HG02943 (cell line): ENCODE measurements around the gene LRRC39.

ENCODE experiments used
- ATAC-seq: cut with Tn5 transposase; IDR thresholded peaks from one replicate; pipeline ENCODE4 v1.9.1; 2021; ENCODE audit warnings: mild to moderate bottlenecking, low read depth, moderate library complexity; ENCODE audit not compliant: unreplicated experiment

Gene LRRC39

GRCh38 chr1:100152271-100152670 lies 25.8 kb downstream of the LRRC39 start:
- no peak for ATAC-seq

GRCh38 chr1:100151679-100152078 lies 26.4 kb downstream of the LRRC39 start:
- no peak for ATAC-seq

GRCh38 chr1:100147875-100148274 lies 30.2 kb downstream of the LRRC39 start:
- no peak for ATAC-seq

- no peak for ATAC-seq
These were observed 31.1 kb downstream of the LRRC39 start for GRCh38 chr1:100146958-100147357.

GRCh38 chr1:100145116-100145515 lies 32.9 kb downstream of the LRRC39 start:
- no peak for ATAC-seq

- no peak for ATAC-seq
These were observed 35.7 kb downstream of the LRRC39 start for GRCh38 chr1:100142343-100142742.

GRCh38 chr1:100141192-100141591 lies 36.9 kb downstream of the LRRC39 start:
- no peak for ATAC-seq

- no peak for ATAC-seq
These were observed 40.5 kb downstream of the LRRC39 start for GRCh38 chr1:100137602-100138001.

GRCh38 chr1:100134872-100135271 lies 43.2 kb downstream of the LRRC39 start:
- ATAC-seq, result no peak

- peak; percentile 94 for ATAC-seq
These were observed 45.2 kb downstream of the LRRC39 start, which contains the start of the genes SASS6 and TRMT13 for GRCh38 chr1:100132566-100133477. SASS6 (minus strand) TSS chr1:100132930; CDS start chr1:100132814, 116 bp downstream. TRMT13 (plus strand) TSS chr1:100133163; CDS start chr1:100133169, 6 bp downstream.

- no peak for ATAC-seq
These were observed 46.4 kb downstream of the LRRC39 start for GRCh38 chr1:100131623-100132022.

GRCh38 chr1:100130552-100131077 lies 47.4 kb downstream of the LRRC39 start:
- no peak for ATAC-seq

GRCh38 chr1:100127226-100127625 lies 50.8 kb downstream of the LRRC39 start:
- no peak for ATAC-seq

GRCh38 chr1:100122177-100122576 lies 55.9 kb downstream of the LRRC39 start:
- no peak for ATAC-seq

- ATAC-seq, result no peak
These were observed 62.5 kb downstream of the LRRC39 start for GRCh38 chr1:100115524-100115923.

- ATAC-seq, result no peak
These were observed 68.4 kb downstream of the LRRC39 start for GRCh38 chr1:100109554-100110066.

GRCh38 chr1:100107696-100108095 lies 70.4 kb downstream of the LRRC39 start:
- ATAC-seq, result no peak

GRCh38 chr1:100101564-100101963 lies 76.5 kb downstream of the LRRC39 start:
- ATAC-seq, result no peak

- no peak for ATAC-seq
These were observed 77.9 kb downstream of the LRRC39 start for GRCh38 chr1:100100202-100100601.
